Stimulated activated CD8-positive, alpha-beta memory T cell treated with anti-CD3 and anti-CD28 coated beads, Interleukin-15, amount 100 ng/mL, for 4 hours (primary cell): ENCODE results near the gene ASRGL1.

Experiments used
- DNase-seq, 2 donors: peaks; one replicate each; pipeline ENCODE4 v3.0.0-alpha.2; 2020; ENCODE audit warnings: low read depth in 2 of 2

Gene ASRGL1

DNA sequence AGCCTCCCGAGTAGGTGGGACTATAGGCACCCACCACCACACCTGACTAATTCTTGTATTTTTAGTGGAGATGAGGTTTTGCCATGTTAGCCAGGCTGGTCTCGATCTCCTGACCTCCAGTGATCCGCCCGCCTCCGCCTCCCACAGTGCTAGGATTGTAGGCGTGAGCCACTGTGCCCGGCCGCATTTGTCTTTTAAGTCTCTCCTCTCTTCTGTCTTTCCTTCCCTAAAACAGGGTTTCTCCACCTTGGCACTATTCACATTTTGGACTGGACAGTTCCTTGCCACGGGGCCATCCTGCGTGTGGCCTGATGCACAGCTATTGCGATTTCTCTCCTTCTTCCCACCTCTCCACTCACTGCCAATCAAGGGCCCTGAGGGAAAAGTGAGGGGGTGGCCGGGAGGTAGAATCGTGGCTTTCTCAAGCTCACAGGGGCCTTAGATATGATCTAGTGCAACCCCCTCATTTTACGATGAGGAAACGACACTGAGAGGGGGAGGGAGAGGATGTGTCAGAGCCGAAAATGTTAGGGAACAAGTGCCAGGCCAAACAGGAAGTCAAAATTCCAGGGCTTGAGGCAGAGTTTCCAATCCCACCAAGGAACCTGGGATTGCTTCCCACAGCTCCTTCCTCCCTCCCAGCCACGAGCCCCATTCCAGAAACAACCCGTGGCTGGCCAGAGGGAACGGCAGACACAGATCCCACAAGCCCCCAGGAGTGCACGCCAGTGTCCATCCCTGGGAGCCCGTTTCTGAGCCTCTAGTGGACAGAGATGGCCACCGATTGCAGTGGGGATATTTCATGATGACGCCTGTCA lies 102.7 kb downstream of the ASRGL1 start:
- DNase-seq, result no peak
